ENCODE results near the gene SNRPN.

The SNRPN gene

DNA sequence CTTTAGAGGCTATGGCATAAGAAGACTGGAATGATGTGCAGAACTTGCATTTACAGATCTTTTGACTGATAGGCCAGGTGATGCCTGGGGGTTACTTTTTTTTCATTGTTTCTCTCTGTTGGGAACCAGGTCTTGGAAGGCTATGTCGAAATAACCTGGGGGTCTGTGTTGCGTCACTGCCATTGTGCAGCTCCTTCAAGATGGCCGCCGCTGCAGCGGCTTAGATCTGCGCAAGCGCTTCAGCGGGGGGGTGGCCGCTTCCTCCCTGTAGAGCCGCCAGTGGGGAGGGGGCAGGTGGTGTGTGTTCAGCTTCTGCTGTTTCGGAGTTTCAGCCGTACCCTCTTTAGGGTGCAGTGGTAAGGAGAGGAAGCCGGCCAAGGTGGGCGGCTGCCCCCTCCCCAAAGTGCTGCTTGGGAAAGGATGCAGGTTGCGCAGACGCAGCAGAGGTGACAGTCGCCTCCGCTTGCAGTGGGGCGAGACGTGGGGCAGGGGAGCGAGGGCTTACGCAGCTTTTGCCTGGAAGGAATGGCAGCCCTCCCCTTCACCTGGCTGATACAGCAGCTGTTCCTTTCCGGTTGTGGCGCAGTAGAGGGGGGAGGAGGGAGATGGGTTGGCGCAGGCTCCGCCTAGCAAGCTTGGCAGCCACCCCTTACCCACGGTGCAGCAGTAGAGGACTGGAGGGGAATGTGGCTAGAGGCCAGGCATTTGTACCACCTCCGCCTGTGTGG is 1.5 kb downstream of the SNRPN start:
- Histone ChIP-seq H3K9me3 (ENCODE audit: severe bottlenecking) (peaks cover 3% of the 10 kb centered on the region), H3K4me1 (ENCODE audit: insufficient read depth, poor library complexity, severe bottlenecking) (peaks cover 5% of the 10 kb centered on the region), H3K27me3 (ENCODE audit: insufficient read depth, poor library complexity, severe bottlenecking) (no peaks in the 10 kb centered on the region), H3K27ac (ENCODE audit: poor library complexity, severe bottlenecking) (peak overlapping the region; percentile 71), H3K4me3 (ENCODE audit: severe bottlenecking) (peak overlapping the region; percentile 58), H3K36me3 (ENCODE audit: low read depth) (peaks cover 13% of the 10 kb centered on the region)
- no peak for TF ChIP-seq CTCF (IDR thresholded peaks at IDR 0.05; ENCODE audit: poor library complexity, severe bottlenecking)
- DNase-seq (ENCODE audit: low spot score) (peak; percentile 85), ATAC-seq (ENCODE audit: low read depth) (peak; percentile 84)

GRCh38 chr15:24957691-24958090 is 2.9 kb downstream of the SNRPN start:
- Histone ChIP-seq H3K4me3 (ENCODE audit: severe bottlenecking) (no peak overlapping the region), H3K27me3 (ENCODE audit: insufficient read depth, poor library complexity, severe bottlenecking) (no peaks in the 10 kb centered on the region), H3K36me3 (ENCODE audit: low read depth) (peaks cover 27% of the 10 kb centered on the region), H3K4me1 (ENCODE audit: insufficient read depth, poor library complexity, severe bottlenecking) (peaks cover 5% of the 10 kb centered on the region), H3K27ac (ENCODE audit: poor library complexity, severe bottlenecking) (no peak overlapping the region), H3K9me3 (ENCODE audit: severe bottlenecking) (peaks cover 3% of the 10 kb centered on the region)
- DNase-seq (ENCODE audit: low spot score) (no peak), ATAC-seq (ENCODE audit: low read depth) (no peak)
- no peak for TF ChIP-seq CTCF (IDR thresholded peaks at IDR 0.05; ENCODE audit: poor library complexity, severe bottlenecking)

GRCh38 chr15:24961967-24962366 is 7.2 kb downstream of the SNRPN start:
- ATAC-seq (ENCODE audit: low read depth) (no peak), DNase-seq (ENCODE audit: low spot score) (no peak)
- no peak for TF ChIP-seq CTCF (IDR thresholded peaks at IDR 0.05; ENCODE audit: poor library complexity, severe bottlenecking)
- Histone ChIP-seq H3K4me3 (ENCODE audit: severe bottlenecking) (no peak overlapping the region), H3K4me1 (ENCODE audit: insufficient read depth, poor library complexity, severe bottlenecking) (peaks cover 12% of the 10 kb centered on the region), H3K27me3 (ENCODE audit: insufficient read depth, poor library complexity, severe bottlenecking) (no peaks in the 10 kb centered on the region), H3K9me3 (ENCODE audit: severe bottlenecking) (peaks cover 3% of the 10 kb centered on the region), H3K27ac (ENCODE audit: poor library complexity, severe bottlenecking) (no peak overlapping the region), H3K36me3 (ENCODE audit: low read depth) (peaks cover 66% of the 10 kb centered on the region)

- ATAC-seq (ENCODE audit: low read depth) (no peak), DNase-seq (ENCODE audit: low spot score) (no peak)
- no peak overlapping the region for H3K4me3 ChIP-seq (ENCODE audit: severe bottlenecking)
- H3K27ac ChIP-seq (ENCODE audit: poor library complexity, severe bottlenecking), result no peak overlapping the region
- H3K9me3 ChIP-seq (ENCODE audit: severe bottlenecking), result peaks cover 3% of the 10 kb centered on the region
- H3K27me3 ChIP-seq (ENCODE audit: insufficient read depth, poor library complexity, severe bottlenecking), result no peaks in the 10 kb centered on the region
- peaks cover 75% of the 10 kb centered on the region for H3K36me3 ChIP-seq (ENCODE audit: low read depth)
- TF ChIP-seq CTCF (IDR thresholded peaks at IDR 0.05; ENCODE audit: poor library complexity, severe bottlenecking), result no peak
- peaks cover 7% of the 10 kb centered on the region for H3K4me1 ChIP-seq (ENCODE audit: insufficient read depth, poor library complexity, severe bottlenecking)
Measured at GRCh38 chr15:24962880-24963279, 8.1 kb downstream of the SNRPN start.
